Measurements from ENCODE around the gene CDK15. TPM values are rescaled to one million over a fixed set of nuclear protein-coding genes. Genes with fewer than 3 reads are reported as not detected.

CDK15 gene
- total RNA-seq, 1 donor, result 3.5 TPM

- DNase-seq (ENCODE audit: low read depth), result no peak
- TF ChIP-seq CTCF (IDR thresholded peaks at IDR 0.05; ENCODE audit: insufficient read depth, low read depth, low read length), result no peak
- no peak overlapping the region for H3K4me3 ChIP-seq (ENCODE audit: low read depth, low read length)
These were observed 127.5 kb downstream of the CDK15 start for GRCh38 chr2:201933792-201934237.

GRCh38 chr2:201936817-201937216, 130.5 kb downstream of the CDK15 start:
- TF ChIP-seq CTCF (IDR thresholded peaks at IDR 0.05; ENCODE audit: insufficient read depth, low read depth, low read length), result no peak
- DNase-seq (ENCODE audit: low read depth), result no peak
- no peak overlapping the region for H3K4me3 ChIP-seq (ENCODE audit: low read depth, low read length)

- no peak for TF ChIP-seq CTCF (IDR thresholded peaks at IDR 0.05; ENCODE audit: insufficient read depth, low read depth, low read length)
- no peak for DNase-seq (ENCODE audit: low read depth)
- H3K4me3 ChIP-seq (ENCODE audit: low read depth, low read length), result no peak overlapping the region
These were observed 131.0 kb downstream of the CDK15 start for GRCh38 chr2:201937343-201937742.

- TF ChIP-seq CTCF (IDR thresholded peaks at IDR 0.05; ENCODE audit: insufficient read depth, low read depth, low read length), result no peak
- no peak overlapping the region for H3K4me3 ChIP-seq (ENCODE audit: low read depth, low read length)
- no peak for DNase-seq (ENCODE audit: low read depth)
These were observed 131.9 kb downstream of the CDK15 start for GRCh38 chr2:201938156-201938775.

GRCh38 chr2:201938781-201939180, 132.4 kb downstream of the CDK15 start:
- no peak for DNase-seq (ENCODE audit: low read depth)
- no peak overlapping the region for H3K4me3 ChIP-seq (ENCODE audit: low read depth, low read length)
- TF ChIP-seq CTCF (IDR thresholded peaks at IDR 0.05; ENCODE audit: insufficient read depth, low read depth, low read length), result no peak

GRCh38 chr2:201939453-201939941, 133.2 kb downstream of the CDK15 start:
- no peak for DNase-seq (ENCODE audit: low read depth)
- TF ChIP-seq CTCF (IDR thresholded peaks at IDR 0.05; ENCODE audit: insufficient read depth, low read depth, low read length), result no peak
- H3K4me3 ChIP-seq (ENCODE audit: low read depth, low read length), result no peak overlapping the region

- no peak for TF ChIP-seq CTCF (IDR thresholded peaks at IDR 0.05; ENCODE audit: insufficient read depth, low read depth, low read length)
- no peak overlapping the region for H3K4me3 ChIP-seq (ENCODE audit: low read depth, low read length)
- no peak for DNase-seq (ENCODE audit: low read depth)
These were observed 136.2 kb downstream of the CDK15 start for GRCh38 chr2:201942531-201942930.

Measured in fibroblast of villous mesenchyme (primary cell).